ENCODE measurements around the gene INTS4. TPM values are rescaled to one million over a fixed set of nuclear protein-coding genes. Genes with fewer than 3 reads are reported as not detected.
"Not testable (repeated sequence)": the region's sequence is repeated elsewhere in the genome, so short reads cannot be mapped to it uniquely, and the experiment has no call there.

Gene INTS4
- total RNA-seq, 4 donors from 2014 or later, result 18.8 to 73.9 (median 26.4) TPM

GRCh38 chr11:77966338-77966737 is 28.1 kb downstream of the INTS4 start:
- H3K4me1 ChIP-seq, result no peaks in the 10 kb centered on the region
- WGBS, result 82% methylated on average over 2 of the region's 2 CpGs
- H3K27me3 ChIP-seq, result no peaks in the 10 kb centered on the region
- no peak overlapping the region for H3K4me3 ChIP-seq
- DNase-seq (ENCODE audit: low spot score in 2 of 2), result no peak
- TF ChIP-seq CTCF (IDR thresholded peaks at IDR 0.05) (no peak), POLR2A (IDR thresholded peaks at IDR 0.05) (no peak), EP300 (IDR thresholded peaks at IDR 0.05) (no peak), POLR2AphosphoS5 (IDR thresholded peaks at IDR 0.05) (no peak)
- no peak overlapping the region for H3K27ac ChIP-seq
- H3K36me3 ChIP-seq, result peaks cover 21% of the 10 kb centered on the region
- H3K9me3 ChIP-seq, result no peaks in the 10 kb centered on the region

GRCh38 chr11:77959434-77959833 is 35.0 kb downstream of the INTS4 start:
- no peak for DNase-seq (ENCODE audit: low spot score in 2 of 2)
- Histone ChIP-seq H3K27ac (no peak overlapping the region), H3K27me3 (no peaks in the 10 kb centered on the region), H3K4me3 (no peak overlapping the region), H3K4me1 (no peaks in the 10 kb centered on the region), H3K36me3 (peaks cover 36% of the 10 kb centered on the region), H3K9me3 (no peaks in the 10 kb centered on the region)
- TF ChIP-seq POLR2A (IDR thresholded peaks at IDR 0.05) (no peak), CTCF (IDR thresholded peaks at IDR 0.05) (no peak), POLR2AphosphoS5 (IDR thresholded peaks at IDR 0.05) (no peak), EP300 (IDR thresholded peaks at IDR 0.05) (no peak)
- 80% methylated on average over 4 of the region's 4 CpGs for WGBS

- not testable (repeated sequence) for H3K27ac ChIP-seq; H3K27me3 ChIP-seq; H3K4me3 ChIP-seq; H3K4me1 ChIP-seq; H3K9me3 ChIP-seq; DNase-seq (ENCODE audit: low spot score in 2 of 2)
- WGBS, result 73% methylated on average over 3 of the region's 3 CpGs
- H3K36me3 ChIP-seq, result peaks cover 39% of the 10 kb centered on the region
These were observed 35.8 kb downstream of the INTS4 start for GRCh38 chr11:77958583-77959177.

GRCh38 chr11:77943296-77943695 is 51.2 kb downstream of the INTS4 start:
- H3K9me3 ChIP-seq; H3K4me3 ChIP-seq; H3K36me3 ChIP-seq; DNase-seq (ENCODE audit: low spot score in 2 of 2); H3K27ac ChIP-seq; H3K4me1 ChIP-seq; H3K27me3 ChIP-seq: not testable (repeated sequence)
- 91% methylated on average over 1 of the region's 1 CpG for WGBS

GRCh38 chr11:77942465-77942864 is 52.0 kb downstream of the INTS4 start:
- H3K4me1 ChIP-seq; DNase-seq (ENCODE audit: low spot score in 2 of 2): not testable (repeated sequence)

GRCh38 chr11:77933596-77933995 is 60.9 kb downstream of the INTS4 start:
- H3K27ac ChIP-seq; H3K4me3 ChIP-seq; H3K9me3 ChIP-seq; DNase-seq (ENCODE audit: low spot score in 2 of 2); H3K4me1 ChIP-seq; H3K27me3 ChIP-seq: not testable (repeated sequence)
- 93% methylated on average over 2 of the region's 24 CpGs for WGBS
- H3K36me3 ChIP-seq, result peaks cover 13% of the 10 kb centered on the region

More at GRCh38 chr11:77942465-77942864, 52.0 kb downstream of the INTS4 start:
- H3K36me3 ChIP-seq, H3K4me3 ChIP-seq, H3K9me3 ChIP-seq, H3K27me3 ChIP-seq, H3K27ac ChIP-seq: not testable (repeated sequence)

- H3K27me3 ChIP-seq; H3K27ac ChIP-seq; DNase-seq (ENCODE audit: low spot score in 2 of 2); H3K4me3 ChIP-seq; H3K9me3 ChIP-seq; H3K4me1 ChIP-seq: not testable (repeated sequence)
- WGBS, result 97% methylated on average over 3 of the region's 3 CpGs
- peaks cover 22% of the 10 kb centered on the region for H3K36me3 ChIP-seq
These were observed 63.9 kb downstream of the INTS4 start for GRCh38 chr11:77930334-77931208.

GRCh38 chr11:77917713-77918112 is 76.8 kb downstream of the INTS4 start:
- not testable (repeated sequence) for DNase-seq (ENCODE audit: low spot score in 2 of 2); H3K4me3 ChIP-seq; H3K27me3 ChIP-seq; H3K4me1 ChIP-seq; H3K27ac ChIP-seq; H3K9me3 ChIP-seq
- H3K36me3 ChIP-seq, result peaks cover 22% of the 10 kb centered on the region
- WGBS, result 100% methylated on average over 1 of the region's 2 CpGs

GRCh38 chr11:77914307-77914791 is 80.1 kb downstream of the INTS4 start:
- not testable (repeated sequence) for H3K27ac ChIP-seq

GRCh38 chr11:77913608-77914306 is 80.7 kb downstream of the INTS4 start:
- not testable (repeated sequence) for H3K27me3 ChIP-seq; DNase-seq (ENCODE audit: low spot score in 2 of 2); H3K4me3 ChIP-seq; H3K27ac ChIP-seq; H3K4me1 ChIP-seq; H3K9me3 ChIP-seq
- H3K36me3 ChIP-seq, result peaks cover 11% of the 10 kb centered on the region
- 95% methylated on average over 2 of the region's 4 CpGs for WGBS

More at GRCh38 chr11:77914307-77914791, 80.1 kb downstream of the INTS4 start:
- peaks cover 13% of the 10 kb centered on the region for H3K36me3 ChIP-seq
- H3K4me3 ChIP-seq; DNase-seq (ENCODE audit: low spot score in 2 of 2); H3K4me1 ChIP-seq; H3K9me3 ChIP-seq; H3K27me3 ChIP-seq: not testable (repeated sequence)
- 72% methylated on average over 4 of the region's 4 CpGs for whole genome bisulfite sequencing

GRCh38 chr11:77910828-77911227 is 83.6 kb downstream of the INTS4 start:
- WGBS, result 98% methylated on average over 6 of the region's 6 CpGs
- H3K27me3 ChIP-seq; H3K4me3 ChIP-seq; H3K4me1 ChIP-seq; DNase-seq (ENCODE audit: low spot score in 2 of 2); H3K9me3 ChIP-seq; H3K27ac ChIP-seq: not testable (repeated sequence)
- H3K36me3 ChIP-seq, result peaks cover 17% of the 10 kb centered on the region
